Measurements from ENCODE around the gene ZYX.

ZYX gene

DNA sequence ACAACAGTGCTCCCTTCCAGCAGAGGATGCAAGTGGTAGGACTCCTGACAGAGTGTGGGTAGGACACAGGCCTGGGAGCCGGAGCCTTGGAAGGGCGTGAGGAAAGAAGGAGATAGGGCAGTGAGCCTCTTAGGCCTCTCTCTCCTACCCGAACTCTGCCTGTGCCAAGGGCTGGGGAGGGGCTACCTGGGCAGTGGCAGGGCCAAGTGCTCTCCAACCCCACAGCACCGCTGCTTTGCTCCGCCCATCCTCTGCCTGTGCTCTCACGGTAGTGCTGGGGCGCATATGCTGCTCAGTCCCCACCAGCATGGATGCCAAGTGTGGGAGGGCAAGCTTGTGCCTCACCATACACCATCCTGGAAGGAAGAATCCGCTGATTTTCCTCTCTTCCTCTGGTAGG lies 26.2 kb upstream of the ZYX start:
- Histone ChIP-seq H3K27me3 (peaks cover 38% of the 10 kb centered on the region), H3K4me3 (ENCODE audit: low read depth, low read length) (no peak overlapping the region), H3K36me3 (no peaks in the 10 kb centered on the region), H3K4me1 (no peaks in the 10 kb centered on the region), H3K9me3 (no peaks in the 10 kb centered on the region)
- DNase-seq, result no peak
- TF ChIP-seq, protein P1, sequence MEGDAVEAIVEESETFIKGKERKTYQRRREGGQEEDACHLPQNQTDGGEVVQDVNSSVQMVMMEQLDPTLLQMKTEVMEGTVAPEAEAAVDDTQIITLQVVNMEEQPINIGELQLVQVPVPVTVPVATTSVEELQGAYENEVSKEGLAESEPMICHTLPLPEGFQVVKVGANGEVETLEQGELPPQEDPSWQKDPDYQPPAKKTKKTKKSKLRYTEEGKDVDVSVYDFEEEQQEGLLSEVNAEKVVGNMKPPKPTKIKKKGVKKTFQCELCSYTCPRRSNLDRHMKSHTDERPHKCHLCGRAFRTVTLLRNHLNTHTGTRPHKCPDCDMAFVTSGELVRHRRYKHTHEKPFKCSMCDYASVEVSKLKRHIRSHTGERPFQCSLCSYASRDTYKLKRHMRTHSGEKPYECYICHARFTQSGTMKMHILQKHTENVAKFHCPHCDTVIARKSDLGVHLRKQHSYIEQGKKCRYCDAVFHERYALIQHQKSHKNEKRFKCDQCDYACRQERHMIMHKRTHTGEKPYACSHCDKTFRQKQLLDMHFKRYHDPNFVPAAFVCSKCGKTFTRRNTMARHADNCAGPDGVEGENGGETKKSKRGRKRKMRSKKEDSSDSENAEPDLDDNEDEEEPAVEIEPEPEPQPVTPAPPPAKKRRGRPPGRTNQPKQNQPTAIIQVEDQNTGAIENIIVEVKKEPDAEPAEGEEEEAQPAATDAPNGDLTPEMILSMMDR (IDR thresholded peaks at IDR 0.05; ENCODE audit: low read depth, low read length), result no peak

DNA sequence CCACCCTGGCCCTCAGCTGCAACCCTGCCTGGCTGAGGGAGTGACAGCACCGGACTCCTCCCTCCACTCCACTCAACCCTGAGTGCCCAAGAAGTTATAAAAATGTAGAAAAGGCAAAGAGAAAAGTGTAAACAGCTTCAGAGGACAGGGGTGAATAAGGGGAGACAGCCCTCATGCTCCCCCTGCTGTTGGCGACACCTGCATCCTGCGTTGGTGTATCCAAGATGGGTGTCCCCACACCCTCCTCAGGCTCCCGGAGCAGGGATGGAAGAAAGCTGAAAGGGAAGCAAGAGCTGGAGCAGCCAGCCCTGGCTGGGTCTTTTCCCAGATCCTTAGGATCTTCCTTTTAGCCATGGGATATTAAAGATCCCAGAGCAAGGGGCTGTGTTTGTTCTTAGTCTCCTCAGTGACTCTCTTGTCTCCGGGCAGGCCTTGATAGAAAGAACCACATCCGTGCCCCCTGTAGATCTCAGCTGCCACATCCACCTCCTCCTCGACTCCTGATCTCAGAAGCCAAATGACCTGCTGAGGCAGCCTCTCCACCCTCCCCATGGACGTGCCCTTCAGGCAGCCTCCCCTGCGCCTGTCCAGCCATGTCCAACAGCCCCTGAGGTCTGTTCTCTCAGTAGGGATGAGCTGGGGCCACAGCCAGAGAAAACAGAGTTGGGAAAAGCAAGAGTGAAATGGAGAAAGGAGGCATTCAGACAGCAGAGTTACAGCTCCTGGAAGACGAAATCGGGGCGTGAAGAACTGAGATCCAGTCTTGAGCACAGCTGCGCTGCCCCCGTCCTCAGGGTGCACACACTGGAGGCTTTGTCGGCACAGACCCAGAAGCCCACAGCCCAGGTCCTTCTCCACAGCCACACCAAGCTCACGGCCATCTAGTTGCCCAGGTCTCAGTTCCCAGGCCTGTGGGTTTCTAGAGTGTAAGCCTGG lies 25.4 kb upstream of the ZYX start:
- no peaks in the 10 kb centered on the region for H3K9me3 ChIP-seq
- no peaks in the 10 kb centered on the region for H3K36me3 ChIP-seq
- peaks cover 40% of the 10 kb centered on the region for H3K27me3 ChIP-seq
- TF ChIP-seq, protein P1 (IDR thresholded peaks at IDR 0.05; ENCODE audit: low read depth, low read length), result no peak
- no peaks in the 10 kb centered on the region for H3K4me1 ChIP-seq
- no peak overlapping the region for H3K4me3 ChIP-seq (ENCODE audit: low read depth, low read length)
- DNase-seq, result no peak

DNA sequence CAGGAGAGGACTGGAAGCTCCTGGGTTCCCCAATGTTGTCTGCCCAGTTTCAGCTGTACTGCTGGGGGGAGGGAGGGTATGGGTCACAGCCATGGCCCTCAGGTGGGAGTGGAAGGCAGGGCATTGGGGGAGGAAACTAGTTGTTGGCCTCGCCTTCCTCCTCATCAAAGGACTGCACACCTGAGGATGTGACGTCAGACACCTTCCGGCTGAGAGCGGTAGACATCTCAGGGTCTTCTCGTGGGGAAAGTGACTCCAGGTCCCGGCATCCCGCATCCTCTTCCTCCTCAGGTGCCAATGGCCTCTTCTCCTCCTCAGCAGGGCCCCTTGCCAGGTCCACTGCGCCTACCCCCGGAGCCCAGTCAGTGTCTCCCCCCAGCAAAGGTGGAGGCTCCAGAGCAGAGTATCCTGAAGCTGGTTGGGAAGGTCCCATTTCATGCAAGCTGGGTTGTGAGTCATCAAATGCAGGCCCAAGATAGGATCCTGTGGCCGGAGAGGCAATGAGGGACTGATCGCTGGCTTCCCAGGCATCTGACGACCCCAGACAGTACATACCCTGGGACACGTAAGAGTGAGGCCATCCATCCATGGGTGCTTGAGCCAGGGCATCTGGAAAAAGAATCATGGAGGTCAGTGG lies 24.6 kb upstream of the ZYX start:
- no peaks in the 10 kb centered on the region for H3K36me3 ChIP-seq
- peaks cover 46% of the 10 kb centered on the region for H3K27me3 ChIP-seq
- H3K4me3 ChIP-seq (ENCODE audit: low read depth, low read length), result no peak overlapping the region
- no peak for DNase-seq
- no peaks in the 10 kb centered on the region for H3K4me1 ChIP-seq
- no peaks in the 10 kb centered on the region for H3K9me3 ChIP-seq
- TF ChIP-seq, protein P1 (IDR thresholded peaks at IDR 0.05; ENCODE audit: low read depth, low read length), result no peak

DNA sequence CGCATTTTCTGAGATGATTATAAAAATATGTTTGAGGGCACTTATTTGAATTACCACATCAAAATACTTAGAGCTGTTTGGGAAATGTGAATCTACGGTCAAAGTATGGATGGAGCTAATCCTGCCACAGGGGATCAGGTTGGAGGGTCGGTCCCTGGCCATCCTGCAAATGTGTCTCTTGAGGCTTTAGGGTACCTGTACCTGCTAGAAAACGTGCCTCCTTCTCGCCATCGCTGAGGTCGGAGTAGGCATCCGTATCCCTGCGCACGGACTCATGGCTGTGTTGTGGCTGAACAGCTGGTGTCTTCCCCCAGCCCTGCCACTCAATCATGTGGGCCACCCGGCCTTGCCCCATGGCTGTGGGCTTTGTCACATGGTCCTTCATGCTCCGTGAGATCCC lies 22.5 kb upstream of the ZYX start:
- H3K36me3 ChIP-seq, result no peaks in the 10 kb centered on the region
- peaks cover 62% of the 10 kb centered on the region for H3K27me3 ChIP-seq
- H3K9me3 ChIP-seq, result no peaks in the 10 kb centered on the region
- no peaks in the 10 kb centered on the region for H3K4me1 ChIP-seq
- H3K4me3 ChIP-seq (ENCODE audit: low read depth, low read length), result no peak overlapping the region
- DNase-seq, result no peak
- TF ChIP-seq, protein P1 (IDR thresholded peaks at IDR 0.05; ENCODE audit: low read depth, low read length), result no peak

DNA sequence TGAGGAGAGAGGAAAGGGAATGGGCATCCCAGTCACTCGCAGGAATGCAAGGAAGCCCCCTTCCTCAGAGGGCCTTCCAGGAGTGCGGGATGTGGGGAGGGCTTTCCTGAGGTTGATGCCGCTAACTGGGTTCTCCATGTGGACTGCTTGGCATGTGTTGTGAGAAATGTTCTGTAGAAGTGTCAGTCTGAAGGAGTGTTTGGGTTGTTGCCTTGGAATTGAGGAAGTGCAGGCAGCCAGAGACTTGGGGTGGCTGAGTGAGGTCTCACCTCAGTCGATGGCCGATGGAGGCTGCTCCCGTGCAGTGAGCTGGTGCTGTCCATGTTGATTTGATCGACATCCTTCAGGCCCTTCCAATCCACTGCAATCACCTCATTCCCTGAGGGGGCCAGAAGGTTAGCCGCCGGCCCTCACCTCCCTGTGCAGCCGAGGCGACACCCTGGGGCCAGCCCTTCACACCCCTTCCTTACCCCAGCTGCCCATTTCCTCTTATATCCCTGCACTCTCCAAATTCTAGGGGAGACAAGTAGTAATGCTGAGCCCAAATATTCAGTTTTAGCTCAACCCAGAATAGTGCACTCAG lies 21.3 kb upstream of the ZYX start:
- H3K4me3 ChIP-seq (ENCODE audit: low read depth, low read length), result no peak overlapping the region
- TF ChIP-seq, protein P1 (IDR thresholded peaks at IDR 0.05; ENCODE audit: low read depth, low read length), result no peak
- H3K36me3 ChIP-seq, result no peaks in the 10 kb centered on the region
- no peaks in the 10 kb centered on the region for H3K4me1 ChIP-seq
- no peak for DNase-seq
- H3K9me3 ChIP-seq, result no peaks in the 10 kb centered on the region
- peaks cover 74% of the 10 kb centered on the region for H3K27me3 ChIP-seq

All from BE2C (cell line).